GM12878 (cell line): Measurements from ENCODE around the gene BHLHE41. TPM values are rescaled to one million over a fixed set of nuclear protein-coding genes. Genes with fewer than 3 reads are reported as not detected.

Experiments
- ATAC-seq: fragments of 200-7000 bp; cut with Tn5 transposase; 3 replicates; pipeline ENCODE4 v1.9.1; 2020; ENCODE audit warnings: mild to moderate bottlenecking, moderate library complexity
- BruUV-seq: library from RNA; stranded (reverse); fragments of 400-500 nt; replicated peaks from 2 replicates; lab custom pipeline; 2021; lab: Mats Ljungman, UMichigan
- CTCF ChIA-PET: fragments of 300-600 bp; sonication (Branson Sonifier 250); formaldehyde crosslinking; extraction: SDS; loops from one replicate; lab custom pipeline; 2021; ENCODE audit warnings: inconsistent platforms; lab: Yijun Ruan, JAX
- POLR2A ChIA-PET: fragments of 350-600 bp; formaldehyde crosslinking; extraction: SDS; loops from one replicate; lab custom pipeline; 2021; ENCODE audit warnings: inconsistent platforms; lab: Charles Lee
- RAD21 ChIA-PET: fragments of 300-600 bp; sonication (Branson Sonifier 250); formaldehyde crosslinking; loops from one replicate; lab custom pipeline; 2023; ENCODE audit warnings: antibody characterized with exemption; ENCODE audit not compliant: unreplicated experiment; lab: Charles Lee
- SMC1A ChIA-PET: fragments of 300-600 bp; sonication (Branson Sonifier 250); formaldehyde crosslinking; loops from one replicate; lab custom pipeline; 2023; ENCODE audit not compliant: unreplicated experiment, uncharacterized antibody; lab: Charles Lee
- DNase-seq: peaks from one replicate; pipeline ENCODE4 v3.0.0-alpha.2; 2011; ENCODE audit warnings: low read depth, low spot score
- FAIRE-seq: peaks from 3 replicates; lab custom pipeline; 2011; peaks lifted over from hg19 to GRCh38; lab: Jason Lieb, UNC
- H2AFZ ChIP-seq: 2 replicates; pipeline ENCODE4 v1.6.0; 2011; ENCODE audit warnings: low read depth, low read length, control low read depth; ENCODE audit not compliant: control insufficient read depth
- H3K27ac ChIP-seq: 2 replicates; pipeline ENCODE4 v1.5.1; 2011; ENCODE audit warnings: control low read depth; ENCODE audit not compliant: control insufficient read depth, insufficient read depth
- H3K27me3 ChIP-seq, 2 experiments: replicated peaks in 1 of 2; 2 replicates each; pipeline versions ENCODE4 v1.6.0 to v1.6.1; 2011; ENCODE audit warnings: low read length in 1 of 2; ENCODE audit not compliant: control insufficient read depth in 2 of 2, insufficient read depth in 2 of 2
- H3K36me3 ChIP-seq, 2 experiments: 2 replicates each; pipeline ENCODE4 v1.5.1; 2011; ENCODE audit warnings: low read length in 1 of 2; ENCODE audit not compliant: control insufficient read depth in 2 of 2, insufficient read depth in 2 of 2
- H3K4me1 ChIP-seq: 2 replicates; pipeline ENCODE4 v1.6.1; 2011; ENCODE audit warnings: mild to moderate bottlenecking, low read length, moderate library complexity, mixed read lengths; ENCODE audit not compliant: control insufficient read depth, insufficient read depth
- H3K4me2 ChIP-seq: 2 replicates; pipeline ENCODE4 v1.6.0; 2011; ENCODE audit warnings: control low read depth; ENCODE audit not compliant: control insufficient read depth, insufficient read depth
- H3K4me3 ChIP-seq: fragments of 200-600 bp; sonication (generic); 2 replicates; pipeline ENCODE4 v1.5.1; 2016
- H3K79me2 ChIP-seq: 2 replicates; pipeline ENCODE4 v1.6.0; 2011; ENCODE audit warnings: low read length; ENCODE audit not compliant: control insufficient read depth, insufficient read depth
- H3K9ac ChIP-seq: 2 replicates; pipeline ENCODE4 v1.8.0; 2011; ENCODE audit warnings: low read length, control low read depth, mixed read lengths; ENCODE audit not compliant: control insufficient read depth, insufficient read depth
- H3K9me3 ChIP-seq: replicated peaks from 3 replicates; pipeline ENCODE4 v1.5.1; 2011; ENCODE audit warnings: mild to moderate bottlenecking, low read length; ENCODE audit not compliant: control insufficient read depth, insufficient read depth
- H4K20me1 ChIP-seq: 2 replicates; pipeline ENCODE4 v1.6.0; 2011; ENCODE audit not compliant: control insufficient read depth, insufficient read depth
- CBFB ChIP-seq: IDR thresholded peaks from 2 replicates; pipeline ENCODE4 v1.6.1; 2016; ENCODE audit warnings: antibody characterized with exemption, low read depth
- CHD4 ChIP-seq: fragments of 200-600 bp; sonication (generic); IDR thresholded peaks from 2 replicates; pipeline ENCODE4 v1.6.1; 2016; ENCODE audit warnings: mild to moderate bottlenecking
- EP300 ChIP-seq, 2 experiments: fragments of 150-350 bp in 1 of 2; IDR thresholded peaks; 2 replicates each; pipeline ENCODE4 v1.6.1; 2011 to 2012; ENCODE audit warnings: low read depth in 2 of 2, low read length in 2 of 2, borderline replicate concordance in 1 of 2, improper control_type of control experiment in 1 of 2, inconsistent platforms in 1 of 2; ENCODE audit not compliant: control insufficient read depth in 1 of 2
- EZH2 ChIP-seq: IDR thresholded peaks from 2 replicates; pipeline ENCODE4 v1.6.1; 2012; ENCODE audit warnings: low read depth, mild to moderate bottlenecking, control low read depth, inconsistent platforms, low read length, borderline replicate concordance; ENCODE audit not compliant: control insufficient read depth
- SMAD1 ChIP-seq: fragments of 450-650 bp; IDR thresholded peaks from 2 replicates; pipeline ENCODE4 v1.6.1; 2018; ENCODE audit warnings: mild to moderate bottlenecking, low read depth; ENCODE audit not compliant: partially characterized antibody
- ZBTB40 ChIP-seq: fragments of 450-650 bp; IDR thresholded peaks from 2 replicates; pipeline ENCODE4 v1.6.1; 2016; ENCODE audit warnings: mild to moderate bottlenecking, moderate library complexity, borderline replicate concordance
- WGBS: methylation state at CpG from one replicate; pipeline ENCODE4 v1.1.6; 2016; ENCODE audit warnings: low lambda C conversion rate; ENCODE audit not compliant: insufficient replicate concordance, insufficient coverage; ENCODE audit errors: missing lambda C conversion rate; 5-methylcytosine and 5-hydroxymethylcytosine counted together
- in situ Hi-C: fragments of 300-500 bp; cut with MboI; formaldehyde crosslinking; loops from 9 replicates; pipeline ENCODE4 v1.14.3; 2018; ENCODE audit warnings: mixed read lengths
- intact Hi-C: fragments of 100-400 bp; cut with micrococcal nuclease; formaldehyde crosslinking; loops from one replicate; pipeline ENCODE4 v1.14.2; 2022; ENCODE audit not compliant: unreplicated experiment
- polyA plus RNA-seq, 11 experiments: library from polyadenylated mRNA; depleted of rRNA in 4 of 11; unstranded in 6 of 11; stranded (reverse) in 5 of 11; fragments of >200 nt; fragmentation: Nextera tagmentation in 4 of 11; fragmentation: Illumina TruSeq in 1 of 11; extraction: Ambion mirVana in 4 of 11; extraction: Trizol in 1 of 11; gene quantifications; 1 replicate in 1 of 11; 2 replicates in 10 of 11; pipeline versions ENCODE4 v1.2.1 to v1.2.3, GENCODE V29; 2011 to 2016; ENCODE audit warnings: inconsistent platforms in 2 of 11, missing spikeins in 2 of 11, low read depth in 1 of 11
- total RNA-seq, 4 experiments: library from RNA; depleted of rRNA in 3 of 4; stranded (reverse); fragments of >200 nt in 3 of 4; fragmentation: Illumina TruSeq in 1 of 4; extraction: Trizol in 1 of 4; gene quantifications; 2 replicates each; pipeline versions ENCODE4 v1.2.1 to v1.2.3, GENCODE V29; 2013 to 2021
- TF ChIP-seq, protein P1 (sequence below): fragments of 450-650 bp; IDR thresholded peaks from 2 replicates; pipeline ENCODE4 v1.6.1; 2018; ENCODE audit warnings: mild to moderate bottlenecking, low read depth, moderate library complexity; ENCODE audit not compliant: partially characterized antibody
- TF ChIP-seq, protein P2 (sequence below): fragments of 450-650 bp; formaldehyde crosslinking; IDR thresholded peaks from 2 replicates; pipeline ENCODE4 v1.4.0; 2020; ENCODE audit warnings: mild to moderate bottlenecking, moderate library complexity

BHLHE41 gene
- total and polyA plus RNA-seq, 10 of the 15 experiments (the other 5 are each of a cell fraction or from before 2014, with no cell fraction given), result 0.02 to 1.5 (median 0.07) TPM; not detected in 3

GRCh38 chr12:26109343-26109881, 15.4 kb downstream of the BHLHE41 start:
- SMC1A ChIA-PET, result interaction anchor here (0.6 to 1.7 kb wide), 4 partner anchors 10 to 359 kb away, joined by 3 to 5 read pairs (median 4); no protein-coding TSS in a partner anchor
- DNase-seq (no peak), ATAC-seq (no peak), FAIRE-seq (no peak)
- Histone ChIP-seq H3K79me2 (no peaks in the 10 kb centered on the region), H2AFZ (no peak overlapping the region), H3K4me2 (no peak overlapping the region), H3K4me1 (peaks cover 12% of the 10 kb centered on the region), H3K36me3 (no peaks in the 10 kb centered on the region), H3K9me3 (no peaks in the 10 kb centered on the region; the same call in 1 of the 3 replicates), H3K27me3 (peaks cover 0 to 13% of the 10 kb centered on the region in 2 experiments; a peak in 1 of 4 replicates), H4K20me1 (no peaks in the 10 kb centered on the region), H3K27ac (no peak overlapping the region), H3K9ac (no peak overlapping the region), H3K4me3 (no peak overlapping the region)
- RAD21 ChIA-PET, result interaction anchor here (2.1 kb wide), 1 partner anchor 10 kb away, joined by 7 read pairs; no protein-coding TSS in a partner anchor
- 57% methylated on average over 10 of the region's 10 CpGs for WGBS
- intact Hi-C loops, result no loop called here
- in situ Hi-C loops, result loop anchor here (25.0 kb wide), 1 partner anchor 528 kb away; no protein-coding TSS in a partner anchor
- CTCF ChIA-PET, result interaction anchor here (1.3 to 4.5 kb wide), 3 partner anchors 10 to 505 kb away, joined by 3 to 20 read pairs (median 7); no protein-coding TSS in a partner anchor
- BruUV-seq, result no TSS peak
- POLR2A ChIA-PET, result interaction anchor here (0.6 kb wide), 1 partner anchor 143 kb away, joined by 3 read pairs; no protein-coding TSS in a partner anchor
- TF ChIP-seq CBFB (no peak), SMAD1 (no peak), EP300 (IDR thresholded peaks at IDR 0.05; ENCODE audit: borderline replicate concordance in 1 of 2, control insufficient read depth in 1 of 2, low read depth in 2 of 2, low read length in 2 of 2) (no peak), ZBTB40 (no peak), EZH2 (no peak), CHD4 (no peak)
- TF ChIP-seq, protein P1, sequence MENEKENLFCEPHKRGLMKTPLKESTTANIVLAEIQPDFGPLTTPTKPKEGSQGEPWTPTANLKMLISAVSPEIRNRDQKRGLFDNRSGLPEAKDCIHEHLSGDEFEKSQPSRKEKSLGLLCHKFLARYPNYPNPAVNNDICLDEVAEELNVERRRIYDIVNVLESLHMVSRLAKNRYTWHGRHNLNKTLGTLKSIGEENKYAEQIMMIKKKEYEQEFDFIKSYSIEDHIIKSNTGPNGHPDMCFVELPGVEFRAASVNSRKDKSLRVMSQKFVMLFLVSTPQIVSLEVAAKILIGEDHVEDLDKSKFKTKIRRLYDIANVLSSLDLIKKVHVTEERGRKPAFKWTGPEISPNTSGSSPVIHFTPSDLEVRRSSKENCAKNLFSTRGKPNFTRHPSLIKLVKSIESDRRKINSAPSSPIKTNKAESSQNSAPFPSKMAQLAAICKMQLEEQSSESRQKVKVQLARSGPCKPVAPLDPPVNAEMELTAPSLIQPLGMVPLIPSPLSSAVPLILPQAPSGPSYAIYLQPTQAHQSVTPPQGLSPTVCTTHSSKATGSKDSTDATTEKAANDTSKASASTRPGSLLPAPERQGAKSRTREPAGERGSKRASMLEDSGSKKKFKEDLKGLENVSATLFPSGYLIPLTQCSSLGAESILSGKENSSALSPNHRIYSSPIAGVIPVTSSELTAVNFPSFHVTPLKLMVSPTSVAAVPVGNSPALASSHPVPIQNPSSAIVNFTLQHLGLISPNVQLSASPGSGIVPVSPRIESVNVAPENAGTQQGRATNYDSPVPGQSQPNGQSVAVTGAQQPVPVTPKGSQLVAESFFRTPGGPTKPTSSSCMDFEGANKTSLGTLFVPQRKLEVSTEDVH, result no peak
- TF ChIP-seq, protein P2, sequence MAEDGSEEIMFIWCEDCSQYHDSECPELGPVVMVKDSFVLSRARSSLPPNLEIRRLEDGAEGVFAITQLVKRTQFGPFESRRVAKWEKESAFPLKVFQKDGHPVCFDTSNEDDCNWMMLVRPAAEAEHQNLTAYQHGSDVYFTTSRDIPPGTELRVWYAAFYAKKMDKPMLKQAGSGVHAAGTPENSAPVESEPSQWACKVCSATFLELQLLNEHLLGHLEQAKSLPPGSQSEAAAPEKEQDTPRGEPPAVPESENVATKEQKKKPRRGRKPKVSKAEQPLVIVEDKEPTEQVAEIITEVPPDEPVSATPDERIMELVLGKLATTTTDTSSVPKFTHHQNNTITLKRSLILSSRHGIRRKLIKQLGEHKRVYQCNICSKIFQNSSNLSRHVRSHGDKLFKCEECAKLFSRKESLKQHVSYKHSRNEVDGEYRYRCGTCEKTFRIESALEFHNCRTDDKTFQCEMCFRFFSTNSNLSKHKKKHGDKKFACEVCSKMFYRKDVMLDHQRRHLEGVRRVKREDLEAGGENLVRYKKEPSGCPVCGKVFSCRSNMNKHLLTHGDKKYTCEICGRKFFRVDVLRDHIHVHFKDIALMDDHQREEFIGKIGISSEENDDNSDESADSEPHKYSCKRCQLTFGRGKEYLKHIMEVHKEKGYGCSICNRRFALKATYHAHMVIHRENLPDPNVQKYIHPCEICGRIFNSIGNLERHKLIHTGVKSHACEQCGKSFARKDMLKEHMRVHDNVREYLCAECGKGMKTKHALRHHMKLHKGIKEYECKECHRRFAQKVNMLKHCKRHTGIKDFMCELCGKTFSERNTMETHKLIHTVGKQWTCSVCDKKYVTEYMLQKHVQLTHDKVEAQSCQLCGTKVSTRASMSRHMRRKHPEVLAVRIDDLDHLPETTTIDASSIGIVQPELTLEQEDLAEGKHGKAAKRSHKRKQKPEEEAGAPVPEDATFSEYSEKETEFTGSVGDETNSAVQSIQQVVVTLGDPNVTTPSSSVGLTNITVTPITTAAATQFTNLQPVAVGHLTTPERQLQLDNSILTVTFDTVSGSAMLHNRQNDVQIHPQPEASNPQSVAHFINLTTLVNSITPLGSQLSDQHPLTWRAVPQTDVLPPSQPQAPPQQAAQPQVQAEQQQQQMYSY (CRISPR knock-in tag), result no peak
